ENCODE measurements around the gene TAAR8. TPM values are rescaled to one million over a fixed set of nuclear protein-coding genes. Genes with fewer than 3 reads are reported as not detected.
A peak's percentile ranks its signal among the peaks of the same experiment; 100 is the strongest.

Gene TAAR8
- total and polyA plus RNA-seq, 2 of the 13 experiments (the other 11 are each of a cell fraction or from before 2014, with no cell fraction given): 0.07 TPM; not detected in 1

DNA sequence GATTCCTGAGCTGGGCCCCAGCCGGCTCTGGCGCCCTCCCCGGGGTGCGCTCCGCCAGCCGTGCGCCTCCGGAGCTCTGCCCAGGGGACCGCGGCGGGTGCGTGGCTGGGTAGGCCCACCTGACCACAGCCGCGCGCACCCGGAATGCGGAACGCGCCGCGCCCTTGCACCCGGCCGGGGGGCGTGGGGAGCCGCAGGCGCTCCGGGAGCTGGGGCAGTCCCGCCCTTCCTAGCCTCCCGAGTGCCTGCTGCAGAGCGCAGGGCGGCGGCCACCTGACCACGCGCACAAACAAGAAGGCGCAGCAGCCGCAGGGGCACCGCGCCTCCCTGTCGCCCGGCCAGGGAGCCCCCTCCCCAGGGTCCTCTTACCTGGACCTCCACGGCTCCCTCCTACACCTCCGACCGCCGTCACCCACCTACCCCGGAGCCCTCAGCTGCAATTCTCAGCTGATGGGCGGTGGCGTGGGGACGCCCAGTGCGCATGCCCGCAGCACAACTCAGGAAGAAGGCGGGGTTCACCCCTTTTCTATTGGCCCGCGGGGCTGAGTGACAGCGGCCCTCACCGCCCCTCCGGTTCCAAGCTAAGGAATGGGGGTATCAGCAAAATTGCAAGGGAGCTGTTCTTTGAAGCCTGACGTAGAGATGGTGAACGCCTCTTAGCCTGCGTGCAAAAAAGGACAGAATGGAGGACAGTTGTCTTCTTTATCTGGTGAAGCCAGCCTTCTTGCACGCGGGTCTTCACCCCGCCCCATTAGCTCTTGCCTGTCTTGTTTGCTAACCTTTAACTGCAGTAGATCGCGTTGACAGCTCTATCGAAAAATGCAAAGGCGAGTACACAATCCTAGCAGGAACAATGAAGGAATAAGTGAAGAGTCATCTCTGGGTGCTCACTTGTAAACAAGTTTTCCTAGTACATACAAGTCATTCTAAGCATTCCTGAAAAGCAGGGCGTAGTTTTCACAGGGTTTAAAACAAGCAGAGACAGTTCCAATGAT is 39.5 kb upstream of the TAAR8 start, which contains the start of gene STX7 (continued):
- TF ChIP-seq SP140L (CRISPR knock-in tag; IDR thresholded peaks at IDR 0.05; ENCODE audit: borderline replicate concordance) (peak; percentile 19), ZNF614 (CRISPR knock-in tag; IDR thresholded peaks at IDR 0.05; ENCODE audit: borderline replicate concordance) (peak; percentile 65; the same call in 1 of the 2 replicates), ZNF550 (CRISPR knock-in tag; IDR thresholded peaks at IDR 0.05; ENCODE audit: borderline replicate concordance) (peak; percentile 91), ZNF790 (CRISPR knock-in tag; IDR thresholded peaks at IDR 0.05; ENCODE audit: borderline replicate concordance) (0 out of 2 replicates have a peak, but pooled peaks have one; percentile 46), SP1 (IDR thresholded peaks at IDR 0.05) (no peak), SP1 (CRISPR knock-in tag; IDR thresholded peaks at IDR 0.05) (peak; percentile 67; the same call in 1 of the 2 replicates), AGO2 (optimal IDR thresholded peaks at IDR 0.05; ENCODE audit: low read depth, low read length) (peak; percentile 46), KAT7 (CRISPR knock-in tag; IDR thresholded peaks at IDR 0.05; ENCODE audit: borderline replicate concordance) (peak; percentile 89; the same call in 1 of the 2 replicates), REPIN1 (CRISPR knock-in tag; IDR thresholded peaks at IDR 0.05; ENCODE audit: borderline replicate concordance, low read depth) (peak; percentile 66; the same call in 1 of the 2 replicates), CAMTA2 (CRISPR knock-in tag; IDR thresholded peaks at IDR 0.05; ENCODE audit: borderline replicate concordance) (peak; percentile 98; the same call in 1 of the 2 replicates), ZSCAN30 (CRISPR knock-in tag; IDR thresholded peaks at IDR 0.05) (no peak), SAP130 (CRISPR knock-in tag; IDR thresholded peaks at IDR 0.05; ENCODE audit: low read depth) (peak; percentile 97), ZNF569 (CRISPR knock-in tag; IDR thresholded peaks at IDR 0.05; ENCODE audit: borderline replicate concordance) (no peak), ZHX1 (CRISPR knock-in tag; IDR thresholded peaks at IDR 0.05; ENCODE audit: low read depth) (0 out of 2 replicates have a peak, but pooled peaks have one; percentile 48), NCOA1 (CRISPR knock-in tag; IDR thresholded peaks at IDR 0.05) (peak; percentile 75; the same call in 1 of the 2 replicates), ZNF891 (CRISPR knock-in tag; IDR thresholded peaks at IDR 0.05) (peak; percentile 68; the same call in 1 of the 2 replicates), ZNF205 (CRISPR knock-in tag; IDR thresholded peaks at IDR 0.05) (0 out of 2 replicates have a peak, but pooled peaks have one; percentile 57), SYNCRIP (IDR thresholded peaks at IDR 0.05; ENCODE audit: insufficient read depth, low read depth, low read length) (no peak)
- TF ChIP-seq, protein P1, sequence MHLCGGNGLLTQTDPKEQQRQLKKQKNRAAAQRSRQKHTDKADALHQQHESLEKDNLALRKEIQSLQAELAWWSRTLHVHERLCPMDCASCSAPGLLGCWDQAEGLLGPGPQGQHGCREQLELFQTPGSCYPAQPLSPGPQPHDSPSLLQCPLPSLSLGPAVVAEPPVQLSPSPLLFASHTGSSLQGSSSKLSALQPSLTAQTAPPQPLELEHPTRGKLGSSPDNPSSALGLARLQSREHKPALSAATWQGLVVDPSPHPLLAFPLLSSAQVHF (CRISPR knock-in tag; IDR thresholded peaks at IDR 0.05): no peak
- TF ChIP-seq, protein P2, sequence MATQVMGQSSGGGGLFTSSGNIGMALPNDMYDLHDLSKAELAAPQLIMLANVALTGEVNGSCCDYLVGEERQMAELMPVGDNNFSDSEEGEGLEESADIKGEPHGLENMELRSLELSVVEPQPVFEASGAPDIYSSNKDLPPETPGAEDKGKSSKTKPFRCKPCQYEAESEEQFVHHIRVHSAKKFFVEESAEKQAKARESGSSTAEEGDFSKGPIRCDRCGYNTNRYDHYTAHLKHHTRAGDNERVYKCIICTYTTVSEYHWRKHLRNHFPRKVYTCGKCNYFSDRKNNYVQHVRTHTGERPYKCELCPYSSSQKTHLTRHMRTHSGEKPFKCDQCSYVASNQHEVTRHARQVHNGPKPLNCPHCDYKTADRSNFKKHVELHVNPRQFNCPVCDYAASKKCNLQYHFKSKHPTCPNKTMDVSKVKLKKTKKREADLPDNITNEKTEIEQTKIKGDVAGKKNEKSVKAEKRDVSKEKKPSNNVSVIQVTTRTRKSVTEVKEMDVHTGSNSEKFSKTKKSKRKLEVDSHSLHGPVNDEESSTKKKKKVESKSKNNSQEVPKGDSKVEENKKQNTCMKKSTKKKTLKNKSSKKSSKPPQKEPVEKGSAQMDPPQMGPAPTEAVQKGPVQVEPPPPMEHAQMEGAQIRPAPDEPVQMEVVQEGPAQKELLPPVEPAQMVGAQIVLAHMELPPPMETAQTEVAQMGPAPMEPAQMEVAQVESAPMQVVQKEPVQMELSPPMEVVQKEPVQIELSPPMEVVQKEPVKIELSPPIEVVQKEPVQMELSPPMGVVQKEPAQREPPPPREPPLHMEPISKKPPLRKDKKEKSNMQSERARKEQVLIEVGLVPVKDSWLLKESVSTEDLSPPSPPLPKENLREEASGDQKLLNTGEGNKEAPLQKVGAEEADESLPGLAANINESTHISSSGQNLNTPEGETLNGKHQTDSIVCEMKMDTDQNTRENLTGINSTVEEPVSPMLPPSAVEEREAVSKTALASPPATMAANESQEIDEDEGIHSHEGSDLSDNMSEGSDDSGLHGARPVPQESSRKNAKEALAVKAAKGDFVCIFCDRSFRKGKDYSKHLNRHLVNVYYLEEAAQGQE (IDR thresholded peaks at IDR 0.05; ENCODE audit: borderline replicate concordance in 1 of 2, low read depth in 1 of 2, low read length in 2 of 2): peak in 1 of 2 experiments; percentile 2; a peak in 1 of 4 replicates

Measured in HepG2 (cell line).